GM21528 (cell line): ENCODE data around the gene FUT7.

ENCODE experiments used
- ATAC-seq: cut with Tn5 transposase; IDR thresholded peaks from one replicate; pipeline ENCODE4 v1.9.1; 2021; ENCODE audit warnings: mild to moderate bottlenecking, moderate library complexity; ENCODE audit not compliant: unreplicated experiment, low FRiP score

Gene FUT7

DNA sequence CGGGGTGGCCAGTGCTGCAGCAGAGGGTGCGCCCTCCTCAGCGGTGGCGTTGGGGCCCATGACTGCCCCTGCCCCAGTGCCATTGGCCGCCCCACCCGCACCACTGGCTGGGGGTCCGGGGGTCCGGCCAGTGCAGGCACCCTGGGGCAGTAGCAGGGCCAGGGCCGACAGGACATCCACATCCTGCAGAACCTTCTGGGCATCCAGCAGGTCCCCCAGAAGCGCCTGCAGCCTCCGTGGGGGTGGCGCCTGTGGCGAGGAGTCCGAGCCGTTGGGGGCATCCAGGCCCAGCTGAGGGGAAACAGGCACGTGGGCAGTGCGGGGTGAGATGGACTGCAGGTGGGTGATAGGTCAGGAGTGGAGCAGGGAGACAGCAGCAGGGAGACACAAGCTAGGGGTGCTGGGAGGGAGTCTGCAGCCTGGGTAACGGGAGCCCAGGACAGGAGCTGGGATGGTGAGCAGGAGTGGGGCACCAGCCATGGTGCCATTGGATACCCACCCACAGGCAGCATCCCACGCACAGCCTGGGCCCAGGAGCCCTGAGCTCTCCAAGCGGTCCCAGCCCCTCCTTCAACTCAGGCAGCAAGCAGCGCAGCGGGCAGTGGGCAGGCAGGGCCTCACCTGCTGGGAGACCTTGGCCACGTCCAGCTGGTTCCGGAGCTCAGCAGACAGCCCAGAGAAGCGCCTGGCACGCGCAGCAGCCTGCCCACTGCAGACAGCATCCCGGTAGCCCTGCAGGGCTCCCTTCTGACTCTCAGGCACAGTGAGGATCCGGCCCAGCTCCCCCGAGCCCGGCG lies 10.9 kb downstream of the FUT7 start:
- ATAC-seq = no peak

DNA sequence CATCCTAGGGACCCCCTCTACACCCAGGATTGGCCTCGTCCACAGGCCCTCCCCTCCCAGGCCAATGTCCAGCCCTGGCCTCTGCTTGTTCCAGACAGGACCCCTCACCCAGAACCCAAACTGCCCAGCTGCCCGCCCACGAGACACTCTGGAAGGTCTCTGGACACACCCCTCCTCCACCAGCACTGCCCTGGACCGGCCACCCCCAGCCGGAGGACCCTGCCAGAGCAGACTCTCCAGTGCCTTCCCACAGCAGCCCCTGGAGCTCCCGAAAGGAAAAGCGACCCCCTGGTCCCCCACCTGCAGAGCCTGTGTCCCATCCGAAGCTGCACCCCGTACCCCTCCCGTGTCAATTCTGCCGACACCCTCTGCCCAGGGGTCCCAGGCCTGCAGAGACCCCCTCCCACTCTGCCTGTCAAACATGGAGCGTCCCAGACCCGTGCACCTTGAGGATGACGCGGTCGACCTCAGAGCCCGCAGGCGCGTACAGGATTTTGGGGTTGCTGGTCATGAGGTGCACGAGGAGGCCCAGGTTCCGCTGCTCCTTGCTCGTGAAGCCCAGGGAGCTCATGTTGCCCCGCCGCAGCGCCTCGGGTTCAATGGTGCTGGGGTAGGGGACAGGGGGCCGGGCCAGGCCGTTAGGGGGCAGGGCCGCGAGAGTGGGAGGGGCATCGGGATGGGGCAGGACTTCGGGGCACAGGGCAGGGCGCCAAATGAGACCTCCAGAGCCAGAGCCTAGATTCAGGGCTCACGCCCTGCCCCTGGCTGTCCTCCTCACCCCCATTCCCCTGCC lies 11.8 kb downstream of the FUT7 start:
- ATAC-seq = no peak

DNA sequence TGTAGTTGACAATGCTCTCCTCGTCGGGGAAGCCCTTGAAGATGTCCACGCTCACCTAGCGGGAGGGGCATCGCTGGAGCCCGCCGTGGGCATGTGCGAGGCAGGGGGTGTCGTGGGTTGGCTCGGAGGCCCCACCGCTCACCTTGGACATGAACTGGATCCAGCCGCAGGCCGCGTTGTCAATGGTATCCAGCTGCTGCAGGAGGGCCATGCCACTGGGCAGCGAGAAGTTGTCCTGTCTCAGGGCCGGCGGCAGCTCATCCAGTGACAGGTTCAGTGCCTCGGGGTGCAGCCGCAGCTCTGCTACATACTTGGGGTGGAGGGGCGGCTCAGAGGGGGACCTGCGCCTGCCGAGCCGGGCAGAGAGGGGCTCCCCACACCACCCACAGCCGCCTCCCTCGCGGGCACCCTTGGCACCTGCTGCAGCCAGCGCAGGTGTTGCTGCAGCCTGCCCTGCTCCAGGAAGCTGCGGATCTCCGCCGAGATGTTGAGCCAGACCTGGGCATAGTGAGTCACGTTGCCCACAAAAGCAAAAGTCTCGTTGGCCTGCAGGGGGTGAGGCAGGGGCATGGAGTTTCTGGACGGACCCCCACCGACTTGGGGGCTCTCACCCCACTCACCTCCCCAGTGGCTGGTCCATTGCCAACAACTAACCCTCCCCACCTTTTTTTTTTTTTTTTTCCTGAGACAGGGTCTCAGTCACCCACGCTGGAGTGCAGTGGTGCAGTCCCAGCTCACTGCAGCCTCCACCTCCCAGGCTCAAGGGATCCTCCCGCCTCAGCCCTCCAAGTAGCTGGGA lies 12.9 kb downstream of the FUT7 start:
- ATAC-seq = no peak

- ATAC-seq = no peak
Observed at GRCh38 chr9:137017791-137018497, 13.9 kb downstream of the FUT7 start.

GRCh38 chr9:137017071-137017470 lies 14.8 kb downstream of the FUT7 start:
- ATAC-seq = no peak

- ATAC-seq = no peak
Observed at GRCh38 chr9:137016436-137016835, 15.5 kb downstream of the FUT7 start.

- no peak for ATAC-seq
Observed at GRCh38 chr9:137015976-137016375, 15.9 kb downstream of the FUT7 start.

DNA sequence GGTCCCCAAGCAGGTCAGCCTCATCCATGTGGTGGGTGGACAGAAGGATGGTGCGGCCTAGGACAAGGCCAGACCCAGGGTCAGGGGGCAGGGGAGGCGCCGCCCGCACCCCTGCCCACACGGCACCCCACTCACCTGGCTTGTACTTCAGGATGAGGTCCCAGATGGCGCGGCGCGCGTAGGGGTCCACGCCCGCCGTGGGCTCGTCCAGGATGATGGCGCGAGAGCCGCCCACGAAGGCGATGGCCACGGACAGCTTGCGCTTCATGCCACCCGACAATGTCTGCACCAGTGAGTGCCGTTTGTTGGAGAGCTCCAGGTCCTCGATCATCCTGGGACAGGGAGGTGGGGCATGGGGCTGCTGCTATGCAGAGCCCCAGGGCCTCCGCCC lies 16.4 kb downstream of the FUT7 start:
- no peak for ATAC-seq

GRCh38 chr9:137014776-137015539 lies 16.9 kb downstream of the FUT7 start:
- no peak for ATAC-seq

DNA sequence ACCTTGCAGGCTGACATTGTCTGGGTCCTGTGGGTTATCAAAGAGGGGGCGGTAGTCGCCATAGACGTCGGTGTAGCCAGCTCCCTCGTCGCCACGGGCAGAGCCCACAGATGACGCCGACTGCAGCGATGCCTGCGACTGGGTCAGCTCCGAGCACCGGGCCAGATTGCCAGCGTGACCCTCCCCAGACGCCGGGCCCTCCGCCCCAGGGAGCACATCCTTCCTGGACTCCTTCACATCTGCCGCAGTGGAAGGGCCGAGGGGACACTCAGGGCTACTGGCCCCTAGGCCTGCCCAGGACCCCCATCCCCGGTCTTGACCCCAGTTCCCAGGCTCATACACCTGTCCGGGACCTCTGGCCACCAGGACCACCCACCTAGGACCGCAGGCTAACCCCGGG lies 17.7 kb downstream of the FUT7 start:
- ATAC-seq = no peak

DNA sequence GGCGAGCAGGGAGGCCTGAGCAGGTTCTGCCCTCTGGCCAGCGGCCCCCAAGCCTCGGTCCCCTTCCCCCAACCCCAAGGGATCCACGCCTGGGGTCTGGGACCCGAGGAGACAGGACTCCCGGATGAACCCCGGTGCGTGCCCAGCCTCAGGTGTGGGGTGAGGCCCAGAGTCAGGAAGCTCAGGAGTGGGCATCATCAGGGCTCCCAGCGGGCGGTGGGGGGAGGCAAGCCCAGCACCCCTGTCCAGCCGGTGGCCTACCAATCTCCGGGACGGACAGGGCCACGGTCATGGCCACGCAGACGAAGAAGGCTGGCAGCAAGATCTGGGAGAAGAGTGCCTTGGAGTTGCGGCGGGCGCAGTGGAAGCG lies 18.3 kb downstream of the FUT7 start:
- no peak for ATAC-seq

GRCh38 chr9:137012694-137013570 lies 19.0 kb downstream of the FUT7 start:
- no peak for ATAC-seq

GRCh38 chr9:137011907-137012675 lies 19.8 kb downstream of the FUT7 start:
- no peak for ATAC-seq

DNA sequence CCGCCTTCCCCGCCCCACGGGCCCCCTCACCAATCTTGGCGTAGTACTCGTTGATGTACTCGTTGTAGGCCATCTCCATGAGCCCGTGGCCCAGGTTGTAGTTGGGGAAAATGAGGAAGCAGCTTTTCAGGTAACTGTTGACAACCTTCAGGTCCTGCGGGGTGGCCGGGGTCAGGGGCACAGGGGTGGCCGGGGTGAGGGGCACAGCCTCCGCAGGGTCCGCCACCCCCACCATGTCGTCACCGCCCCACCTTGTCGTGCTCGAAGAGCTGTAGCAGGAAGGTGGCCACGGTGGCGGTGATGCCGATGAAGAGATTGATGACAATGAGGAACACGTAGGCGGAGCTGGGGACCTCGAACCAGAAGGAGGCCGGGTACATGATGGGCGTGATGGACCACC lies 20.7 kb downstream of the FUT7 start:
- no peak for ATAC-seq

GRCh38 chr9:137009938-137010732 lies 21.8 kb downstream of the FUT7 start:
- ATAC-seq = no peak

DNA sequence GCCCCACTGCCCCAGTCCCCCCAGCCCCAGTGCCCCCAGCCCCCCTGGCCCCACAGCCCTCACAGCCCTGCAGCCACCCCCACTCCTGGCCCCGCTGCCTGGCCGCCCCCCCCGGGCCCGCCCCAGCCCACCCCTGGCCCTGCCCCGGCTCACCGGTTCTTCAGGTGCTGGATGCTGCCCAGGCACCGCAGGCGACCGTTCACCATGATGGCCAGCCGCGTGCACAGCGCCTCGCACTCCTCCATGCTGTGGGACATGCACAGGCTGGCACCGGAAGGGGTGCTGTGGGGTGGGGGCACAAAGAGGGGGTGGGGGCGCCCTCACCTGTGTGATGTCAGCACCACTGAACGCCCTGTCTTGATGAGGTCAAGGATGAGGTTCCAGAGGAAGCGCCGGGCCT lies 22.7 kb downstream of the FUT7 start:
- no peak for ATAC-seq

GRCh38 chr9:137008312-137008711 lies 23.6 kb downstream of the FUT7 start:
- no peak for ATAC-seq
